Measurements from ENCODE around the gene DNMT3B.

The DNMT3B gene

GRCh38 chr20:32828029-32828680, 66.0 kb downstream of the DNMT3B start:
- no peak for DNase-seq

- no peak for DNase-seq
These were observed 67.3 kb downstream of the DNMT3B start for GRCh38 chr20:32829311-32830005.

GRCh38 chr20:32830437-32830836, 68.3 kb downstream of the DNMT3B start:
- no peak for DNase-seq

- DNase-seq = no peak
These were observed 69.8 kb downstream of the DNMT3B start for GRCh38 chr20:32831982-32832381.

- DNase-seq = no peak
These were observed 70.5 kb downstream of the DNMT3B start for GRCh38 chr20:32832664-32833063.

- no peak for DNase-seq
These were observed 72.8 kb downstream of the DNMT3B start for GRCh38 chr20:32834972-32835371.

- DNase-seq = no peak
These were observed 75.0 kb downstream of the DNMT3B start for GRCh38 chr20:32837157-32837556.

GRCh38 chr20:32839227-32839981, 77.2 kb downstream of the DNMT3B start:
- DNase-seq = no peak

- DNase-seq = no peak
These were observed 77.7 kb downstream of the DNMT3B start for GRCh38 chr20:32839982-32840285.

- DNase-seq = no peak
These were observed 79.0 kb downstream of the DNMT3B start for GRCh38 chr20:32841174-32841573.

- no peak for DNase-seq
These were observed 79.4 kb downstream of the DNMT3B start for GRCh38 chr20:32841632-32842031.

GRCh38 chr20:32842688-32843524, 80.7 kb downstream of the DNMT3B start:
- DNase-seq = no peak

GRCh38 chr20:32845786-32846185, 83.6 kb downstream of the DNMT3B start:
- no peak for DNase-seq

GRCh38 chr20:32846852-32847251, 84.7 kb downstream of the DNMT3B start:
- no peak for DNase-seq

GRCh38 chr20:32847964-32848363, 85.8 kb downstream of the DNMT3B start:
- no peak for DNase-seq

- DNase-seq = no peak
These were observed 86.7 kb downstream of the DNMT3B start for GRCh38 chr20:32848846-32849245.

GRCh38 chr20:32849577-32849976, 87.4 kb downstream of the DNMT3B start:
- DNase-seq = no peak

- DNase-seq = no peak
These were observed 93.2 kb downstream of the DNMT3B start for GRCh38 chr20:32855387-32855786.

- no peak for DNase-seq
These were observed 96.0 kb downstream of the DNMT3B start for GRCh38 chr20:32858189-32858588.
